ENCODE measurements around the gene ZP3.
"Not testable (repeated sequence)": the region's sequence is repeated elsewhere in the genome, so short reads cannot be mapped to it uniquely, and the experiment has no call there.

GRCh38 chr7:76461464-76462101 is 36.8 kb downstream of the ZP3 start, which contains the start of gene DTX2:
- not testable (repeated sequence) for TF ChIP-seq MAX (IDR thresholded peaks at IDR 0.05; ENCODE audit: low read depth, low read length); CTCF (IDR thresholded peaks at IDR 0.05 in 2 of 3, conservative IDR thresholded peaks at IDR 0.05 in 1 of 3; ENCODE audit: control insufficient read depth in 2 of 3, extremely low read depth in 1 of 3, insufficient read depth in 1 of 3, low read depth in 3 of 3, low read length in 3 of 3); E2F8 (IDR thresholded peaks at IDR 0.05; ENCODE audit: low read depth, partially characterized antibody); BHLHE40 (IDR thresholded peaks at IDR 0.05; ENCODE audit: borderline replicate concordance in 1 of 2, low read depth in 2 of 2, low read length in 1 of 2); EZH2 (IDR thresholded peaks at IDR 0.05; ENCODE audit: borderline replicate concordance, control insufficient read depth, low read depth, low read length); SIN3A (IDR thresholded peaks at IDR 0.05; ENCODE audit: low read depth, low read length); ZNF274 (IDR thresholded peaks at IDR 0.05; ENCODE audit: insufficient read depth, insufficient read length); POLR2A (IDR thresholded peaks at IDR 0.05; ENCODE audit: low read depth, low read length); RFX5 (IDR thresholded peaks at IDR 0.05; ENCODE audit: low read depth, low read length); TAF1 (IDR thresholded peaks at IDR 0.05; ENCODE audit: borderline replicate concordance, low read depth, low read length); HDGF (IDR thresholded peaks at IDR 0.05); FOXM1 (IDR thresholded peaks at IDR 0.05; ENCODE audit: low read depth, low read length); CEBPB (IDR thresholded peaks at IDR 0.05; ENCODE audit: borderline replicate concordance in 1 of 2, low read depth in 2 of 2, low read length in 2 of 2); ZSCAN29 (IDR thresholded peaks at IDR 0.05)

Data from GM12878 (cell line).